ENCODE data around the gene MSI1.
A peak's percentile ranks its signal among the peaks of the same experiment; 100 is the strongest.

DNA sequence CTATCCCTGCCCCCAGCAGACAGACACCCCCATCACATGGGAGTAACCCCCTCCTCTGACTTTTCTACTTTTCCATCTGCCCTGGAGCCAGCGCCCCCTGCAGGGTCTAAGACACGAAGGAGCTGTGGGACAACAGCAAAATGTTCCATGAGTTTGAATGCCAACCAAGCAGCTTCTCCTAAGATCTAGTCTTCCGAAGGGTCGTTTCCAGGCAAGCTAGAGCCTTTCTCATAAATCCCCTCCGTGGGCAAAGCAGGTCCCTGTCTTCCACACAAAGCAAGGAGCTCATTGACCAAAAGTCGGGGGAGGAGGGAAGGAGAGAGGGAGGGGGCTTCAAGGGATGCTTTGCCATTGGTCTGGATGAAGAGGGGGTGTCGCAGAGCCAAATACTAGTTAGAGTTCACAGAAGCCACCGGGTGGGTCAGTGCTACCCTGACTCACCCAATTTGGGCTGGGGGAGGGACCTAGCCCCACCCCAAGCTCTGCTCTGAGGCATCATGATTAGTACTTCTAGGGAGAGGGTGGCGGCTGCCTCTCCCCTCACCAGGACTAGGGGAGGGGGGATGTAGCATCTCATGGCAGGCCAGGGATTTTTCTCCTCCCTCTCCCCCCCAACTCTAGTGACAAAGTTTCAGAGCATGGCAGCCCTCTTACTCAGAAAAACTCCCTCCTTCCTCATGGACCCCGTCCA lies 1.6 kb downstream of the MSI1 start:
- TF ChIP-seq, protein P1, sequence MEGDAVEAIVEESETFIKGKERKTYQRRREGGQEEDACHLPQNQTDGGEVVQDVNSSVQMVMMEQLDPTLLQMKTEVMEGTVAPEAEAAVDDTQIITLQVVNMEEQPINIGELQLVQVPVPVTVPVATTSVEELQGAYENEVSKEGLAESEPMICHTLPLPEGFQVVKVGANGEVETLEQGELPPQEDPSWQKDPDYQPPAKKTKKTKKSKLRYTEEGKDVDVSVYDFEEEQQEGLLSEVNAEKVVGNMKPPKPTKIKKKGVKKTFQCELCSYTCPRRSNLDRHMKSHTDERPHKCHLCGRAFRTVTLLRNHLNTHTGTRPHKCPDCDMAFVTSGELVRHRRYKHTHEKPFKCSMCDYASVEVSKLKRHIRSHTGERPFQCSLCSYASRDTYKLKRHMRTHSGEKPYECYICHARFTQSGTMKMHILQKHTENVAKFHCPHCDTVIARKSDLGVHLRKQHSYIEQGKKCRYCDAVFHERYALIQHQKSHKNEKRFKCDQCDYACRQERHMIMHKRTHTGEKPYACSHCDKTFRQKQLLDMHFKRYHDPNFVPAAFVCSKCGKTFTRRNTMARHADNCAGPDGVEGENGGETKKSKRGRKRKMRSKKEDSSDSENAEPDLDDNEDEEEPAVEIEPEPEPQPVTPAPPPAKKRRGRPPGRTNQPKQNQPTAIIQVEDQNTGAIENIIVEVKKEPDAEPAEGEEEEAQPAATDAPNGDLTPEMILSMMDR (IDR thresholded peaks at IDR 0.05) = peak in 2 of 4 donors; percentile 17 to 21
- TF ChIP-seq POLR2A (IDR thresholded peaks at IDR 0.05) = no peak

Measured in right lobe of liver (tissue), 4 donors.